OCI-LY7 (cell line): ENCODE data around the gene GSK3B.

Experiments used
- EZH2phosphoT487 ChIP-seq: fragments of 200-600 bp; sonication (generic); IDR thresholded peaks from 2 replicates; pipeline ENCODE4 v1.6.1; 2018; ENCODE audit warnings: low read depth, borderline replicate concordance, mild to moderate bottlenecking, mixed run types, antibody characterized with exemption, low read length, moderate library complexity, mixed read lengths
- TF ChIP-seq, protein P1 (sequence below): fragments of 200-600 bp; sonication (generic); conservative IDR thresholded peaks from 2 replicates; pipeline ENCODE4 v1.5.1; 2014; ENCODE audit warnings: mild to moderate bottlenecking, antibody characterized with exemption, low read length, moderate library complexity, mixed read lengths

DNA sequence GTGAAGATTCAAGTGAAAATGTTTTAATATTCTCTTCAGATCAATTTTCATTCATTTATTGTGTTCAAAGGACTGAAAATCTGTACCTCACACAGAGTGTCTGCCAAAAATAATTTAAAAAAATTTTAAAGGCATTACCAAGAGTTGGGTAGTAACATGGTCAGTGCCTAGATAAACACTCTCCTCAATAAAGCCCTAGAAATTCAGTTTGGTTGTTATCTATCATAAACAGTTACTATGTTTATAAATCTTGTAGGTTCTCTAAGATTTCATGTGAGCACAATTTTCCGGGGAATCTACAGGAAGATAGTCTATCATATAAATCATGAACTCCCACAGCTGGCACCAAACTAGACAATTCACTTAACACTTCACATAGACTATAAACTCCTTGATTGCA, 128.6 kb downstream of the GSK3B start:
- TF ChIP-seq, protein P1, sequence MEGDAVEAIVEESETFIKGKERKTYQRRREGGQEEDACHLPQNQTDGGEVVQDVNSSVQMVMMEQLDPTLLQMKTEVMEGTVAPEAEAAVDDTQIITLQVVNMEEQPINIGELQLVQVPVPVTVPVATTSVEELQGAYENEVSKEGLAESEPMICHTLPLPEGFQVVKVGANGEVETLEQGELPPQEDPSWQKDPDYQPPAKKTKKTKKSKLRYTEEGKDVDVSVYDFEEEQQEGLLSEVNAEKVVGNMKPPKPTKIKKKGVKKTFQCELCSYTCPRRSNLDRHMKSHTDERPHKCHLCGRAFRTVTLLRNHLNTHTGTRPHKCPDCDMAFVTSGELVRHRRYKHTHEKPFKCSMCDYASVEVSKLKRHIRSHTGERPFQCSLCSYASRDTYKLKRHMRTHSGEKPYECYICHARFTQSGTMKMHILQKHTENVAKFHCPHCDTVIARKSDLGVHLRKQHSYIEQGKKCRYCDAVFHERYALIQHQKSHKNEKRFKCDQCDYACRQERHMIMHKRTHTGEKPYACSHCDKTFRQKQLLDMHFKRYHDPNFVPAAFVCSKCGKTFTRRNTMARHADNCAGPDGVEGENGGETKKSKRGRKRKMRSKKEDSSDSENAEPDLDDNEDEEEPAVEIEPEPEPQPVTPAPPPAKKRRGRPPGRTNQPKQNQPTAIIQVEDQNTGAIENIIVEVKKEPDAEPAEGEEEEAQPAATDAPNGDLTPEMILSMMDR: no peak
- TF ChIP-seq EZH2phosphoT487: no peak
